PC-9 (cell line): ENCODE measurements around the gene ASPHD1.
"Not testable (repeated sequence)": the region's sequence is repeated elsewhere in the genome, so short reads cannot be mapped to it uniquely, and the experiment has no call there.

ENCODE experiments used
- CTCF ChIP-seq: fragments of 200-600 bp; sonication (generic); conservative IDR thresholded peaks from 2 replicates; pipeline ENCODE4 v1.6.1; 2017; ENCODE audit warnings: mixed run types, antibody characterized with exemption, mild to moderate bottlenecking, moderate library complexity
- EZH2 ChIP-seq: fragments of 200-600 bp; sonication (generic); IDR thresholded peaks from 2 replicates; pipeline ENCODE4 v1.8.0; 2017; ENCODE audit warnings: antibody characterized with exemption, low read depth

DNA sequence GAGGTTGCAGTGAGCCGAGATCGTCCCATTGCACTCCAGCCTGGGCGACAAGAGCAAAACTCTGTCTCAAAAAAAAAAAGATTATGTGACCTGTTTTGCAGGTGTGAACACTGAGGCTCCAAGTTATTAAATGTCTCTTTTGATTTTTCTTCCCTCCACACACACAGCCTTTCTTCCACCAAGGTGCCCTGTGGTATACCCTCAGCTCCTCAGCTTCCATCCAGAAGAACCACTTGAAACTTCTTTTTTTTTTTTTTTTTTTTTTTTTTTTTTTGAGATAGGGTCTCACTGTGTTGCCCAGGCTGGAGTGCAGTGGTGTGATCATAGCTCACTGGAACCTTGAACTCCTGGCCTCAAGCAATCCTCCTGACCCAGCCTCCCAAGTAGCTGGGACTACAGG lies 10.9 kb upstream of the ASPHD1 start:
- not testable (repeated sequence) for TF ChIP-seq CTCF, EZH2
